Thoracic aorta (tissue), 2 donors: Measurements from ENCODE around the gene ACOT9. TPM values are rescaled to one million over a fixed set of nuclear protein-coding genes. Genes with fewer than 3 reads are reported as not detected.

Experiments used
- ATAC-seq: fragments of 150-250 bp; one replicate; pipeline ENCODE4 v1.8.0; 2017; ENCODE audit warnings: low read depth; ENCODE audit not compliant: insufficient number of reproducible peaks, low FRiP score
- DNase-seq: peaks from one replicate; pipeline ENCODE4 v3.0.0-alpha.2; 2020; ENCODE audit warnings: low spot score
- H3K27ac ChIP-seq, 2 donors: fragments of 200-600 bp; sonication (generic); 1 replicate in 1 of 2; 2 replicates in 1 of 2; pipeline ENCODE4 v1.5.1; 2016; ENCODE audit warnings: mild to moderate bottlenecking in 2 of 2, moderate library complexity in 2 of 2
- H3K27me3 ChIP-seq: fragments of 200-600 bp; sonication (generic); replicated peaks from 2 replicates; pipeline ENCODE4 v1.6.0; 2016; ENCODE audit warnings: mild to moderate bottlenecking; ENCODE audit not compliant: insufficient read depth
- H3K36me3 ChIP-seq: fragments of 200-600 bp; sonication (generic); one replicate; pipeline ENCODE4 v1.5.1; 2016
- H3K4me1 ChIP-seq, 2 donors: fragments of 200-600 bp; sonication (generic); 1 replicate in 1 of 2; 2 replicates in 1 of 2; pipeline versions ENCODE4 v1.5.1 to v1.6.0; 2016; ENCODE audit warnings: low read depth in 2 of 2, mild to moderate bottlenecking in 1 of 2; ENCODE audit not compliant: control insufficient read depth in 1 of 2
- H3K4me3 ChIP-seq: fragments of 200-600 bp; sonication (generic); 2 replicates; pipeline ENCODE4 v1.5.1; 2016; ENCODE audit warnings: mild to moderate bottlenecking
- H3K9me3 ChIP-seq: fragments of 200-600 bp; sonication (generic); 2 replicates; pipeline ENCODE4 v1.5.1; 2016
- CTCF ChIP-seq: fragments of 200-600 bp; sonication (generic); IDR thresholded peaks from one replicate; pipeline ENCODE4 v1.5.1; 2019; ENCODE audit warnings: antibody characterized with exemption
- total RNA-seq, 2 donors: library from RNA; depleted of rRNA; stranded (reverse); fragments of >200 nt; gene quantifications; one replicate each; pipeline versions ENCODE4 v1.1.0 to v1.2.3, GENCODE V29; 2016

Gene ACOT9
- total RNA-seq, 2 donors from 2014 or later: 57.7 to 62.5 TPM

DNA sequence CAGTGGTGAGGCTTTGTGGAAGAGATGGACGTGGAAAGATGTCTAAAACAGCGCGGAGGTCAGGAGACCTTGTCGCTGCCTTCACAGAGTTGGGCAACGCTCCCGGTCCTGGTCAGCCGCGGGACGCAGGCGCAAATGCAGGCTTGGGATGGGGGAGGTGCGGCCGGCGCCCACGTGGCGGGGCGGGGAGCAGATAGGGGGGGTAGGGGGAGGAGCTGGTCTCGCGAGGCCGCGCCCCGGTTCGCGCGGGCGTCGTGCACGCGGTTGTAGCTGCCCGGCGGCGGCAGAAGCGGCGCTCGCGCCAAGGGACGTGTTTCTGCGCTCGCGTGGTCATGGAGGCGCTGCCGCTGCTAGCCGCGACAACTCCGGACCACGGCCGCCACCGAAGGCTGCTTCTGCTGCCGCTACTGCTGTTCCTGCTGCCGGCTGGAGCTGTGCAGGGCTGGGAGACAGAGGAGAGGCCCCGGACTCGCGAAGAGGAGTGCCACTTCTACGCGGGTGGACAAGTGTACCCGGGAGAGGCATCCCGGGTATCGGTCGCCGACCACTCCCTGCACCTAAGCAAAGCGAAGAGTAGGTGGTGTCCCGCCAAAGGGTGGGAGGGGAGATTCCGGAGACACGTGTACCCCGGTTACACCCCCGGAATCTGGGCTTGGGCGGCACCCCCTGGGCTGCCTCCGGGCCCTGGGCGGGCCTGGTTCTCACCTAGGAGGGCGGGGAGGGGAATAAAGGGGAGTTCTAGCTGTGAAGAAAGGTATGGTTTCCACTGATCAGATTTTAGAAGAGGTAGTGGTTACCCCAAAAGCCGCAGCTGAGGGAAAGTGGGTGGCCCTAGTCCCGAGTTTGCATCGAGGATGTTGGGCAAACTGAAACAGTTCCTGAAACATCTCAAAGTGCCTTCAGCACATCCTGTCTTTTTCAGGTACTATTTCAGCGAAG is 75.6 kb downstream of the ACOT9 start, which contains the start of gene PRDX4:
Gene PRDX4, plus strand, starts transcription at position 255 of the 939 bp plus-strand sequence. Its CDS starts 78 bp downstream, at position 333.
- H3K4me3 ChIP-seq: peak within 1 kb of the TSS; percentile 82
- H3K27me3 ChIP-seq: no peaks in the 10 kb centered on the region
- DNase-seq (peak; percentile 28), ATAC-seq (peak; percentile 88)
- H3K4me1 ChIP-seq: no peaks in the 10 kb centered on the region
- H3K36me3 ChIP-seq: no peaks in the 10 kb centered on the region
- TF ChIP-seq CTCF: no peak
- H3K9me3 ChIP-seq: no peaks in the 10 kb centered on the region
- peak within 1 kb of the TSS; percentile 50 to 61 for H3K27ac ChIP-seq

DNA sequence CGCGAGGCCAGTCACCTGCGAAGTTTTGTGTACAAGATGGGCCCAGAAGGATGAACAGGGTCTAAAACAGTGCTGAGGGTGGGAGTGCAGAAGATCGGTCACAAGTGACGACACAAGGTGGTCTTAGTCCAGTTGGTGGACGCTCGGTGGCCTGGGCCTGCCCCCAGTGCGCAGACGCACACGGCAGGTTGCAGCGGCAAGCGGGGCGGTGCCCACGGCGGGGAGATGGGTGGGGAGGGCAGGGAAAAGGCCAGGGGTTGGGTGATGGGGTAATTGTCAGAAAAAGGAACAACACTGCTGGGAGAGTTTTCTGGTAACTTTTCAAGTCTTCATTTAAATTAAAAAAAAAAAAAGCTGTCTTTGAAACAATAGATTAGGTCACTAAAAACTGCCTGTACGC is 76.8 kb downstream of the ACOT9 start:
- ATAC-seq (no peak), DNase-seq (no peak)
- no peak overlapping the region for H3K4me3 ChIP-seq
- no peaks in the 10 kb centered on the region for H3K36me3 ChIP-seq
- TF ChIP-seq CTCF: no peak
- no peak overlapping the region for H3K27ac ChIP-seq
- no peaks in the 10 kb centered on the region for H3K9me3 ChIP-seq
- no peaks in the 10 kb centered on the region for H3K27me3 ChIP-seq
- H3K4me1 ChIP-seq: no peaks in the 10 kb centered on the region

DNA sequence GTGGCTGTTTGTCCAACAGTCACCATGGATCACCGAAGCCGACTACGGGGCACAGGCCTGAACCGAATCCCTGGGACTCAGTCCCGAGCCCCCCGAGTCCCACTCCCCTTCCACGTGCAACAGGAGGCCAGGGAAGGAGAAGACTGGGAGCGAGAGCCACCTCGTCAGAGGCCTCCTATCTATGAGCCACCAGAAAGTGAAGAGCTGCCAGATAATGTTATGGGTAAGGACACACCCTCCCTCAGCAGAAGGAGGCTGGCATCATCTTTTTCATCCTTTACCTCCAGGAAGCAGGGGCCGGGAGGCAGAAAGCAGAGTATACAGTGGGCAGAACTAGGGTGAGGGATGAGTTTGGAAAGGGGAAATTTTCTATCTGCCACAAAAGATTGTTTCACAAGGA is 78.6 kb downstream of the ACOT9 start:
- Histone ChIP-seq H3K4me3 (no peak overlapping the region), H3K36me3 (no peaks in the 10 kb centered on the region), H3K9me3 (no peaks in the 10 kb centered on the region), H3K4me1 (no peaks in the 10 kb centered on the region), H3K27ac (no peak overlapping the region), H3K27me3 (no peaks in the 10 kb centered on the region)
- DNase-seq: no peak
- no peak for ATAC-seq
- TF ChIP-seq CTCF: no peak

DNA sequence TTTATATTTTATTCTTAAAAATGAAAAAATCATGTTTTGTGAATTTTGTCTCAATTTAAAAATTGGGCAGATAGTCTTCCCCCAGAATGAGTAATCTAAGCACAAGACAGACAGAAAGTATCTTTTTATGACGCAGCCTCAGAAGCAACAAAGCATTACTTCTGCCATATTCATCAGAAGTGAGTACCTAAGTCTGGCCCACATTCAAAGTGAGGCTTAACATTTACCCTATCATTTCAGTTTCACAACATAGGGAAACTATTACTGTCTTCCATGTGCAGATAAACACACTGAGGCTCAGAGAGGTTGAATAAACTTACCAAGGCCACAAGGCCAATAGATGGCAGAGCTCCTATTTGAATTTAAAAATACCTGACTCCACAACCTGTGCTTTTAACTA is 80.2 kb downstream of the ACOT9 start:
- Histone ChIP-seq H3K27me3 (no peaks in the 10 kb centered on the region), H3K4me1 (no peaks in the 10 kb centered on the region), H3K9me3 (no peaks in the 10 kb centered on the region), H3K4me3 (no peak overlapping the region), H3K36me3 (no peaks in the 10 kb centered on the region), H3K27ac (no peak overlapping the region)
- DNase-seq (no peak), ATAC-seq (no peak)
- TF ChIP-seq CTCF: no peak

GRCh38 chrX:23662187-23662586 is 80.9 kb downstream of the ACOT9 start:
- Histone ChIP-seq H3K27ac (no peak overlapping the region), H3K9me3 (no peaks in the 10 kb centered on the region), H3K27me3 (no peaks in the 10 kb centered on the region), H3K4me1 (no peaks in the 10 kb centered on the region), H3K4me3 (no peak overlapping the region), H3K36me3 (no peaks in the 10 kb centered on the region)
- TF ChIP-seq CTCF: no peak
- DNase-seq: no peak
- ATAC-seq: no peak
